ENCODE data around the gene ISLR. TPM values are rescaled to one million over a fixed set of nuclear protein-coding genes. Genes with fewer than 3 reads are reported as not detected.

The ISLR gene
- total RNA-seq, 1 donor: 106 TPM

DNA sequence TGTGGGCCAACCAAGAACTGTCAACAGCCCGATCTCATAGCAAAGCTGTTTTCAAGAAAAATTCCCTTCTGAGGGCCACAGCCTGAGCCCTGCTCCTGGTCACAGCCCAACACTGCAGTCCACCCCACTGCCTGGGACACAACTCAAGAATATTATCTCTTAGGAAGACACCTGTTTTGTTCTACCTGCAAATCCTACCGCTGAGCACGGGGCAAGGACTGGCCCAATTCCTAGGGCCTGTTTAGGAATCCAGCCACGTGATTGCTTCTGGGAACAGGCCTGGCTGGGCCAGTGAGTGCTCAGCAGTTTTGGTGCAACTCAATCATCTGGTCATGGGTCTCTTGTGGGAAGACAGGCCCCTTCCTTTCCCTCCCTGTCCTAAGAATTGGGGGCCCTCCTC lies 34.9 kb upstream of the ISLR start:
- H3K27me3 ChIP-seq (ENCODE audit: insufficient read depth, low read length): peaks cover 42% of the 10 kb centered on the region
- TF ChIP-seq, protein P1, sequence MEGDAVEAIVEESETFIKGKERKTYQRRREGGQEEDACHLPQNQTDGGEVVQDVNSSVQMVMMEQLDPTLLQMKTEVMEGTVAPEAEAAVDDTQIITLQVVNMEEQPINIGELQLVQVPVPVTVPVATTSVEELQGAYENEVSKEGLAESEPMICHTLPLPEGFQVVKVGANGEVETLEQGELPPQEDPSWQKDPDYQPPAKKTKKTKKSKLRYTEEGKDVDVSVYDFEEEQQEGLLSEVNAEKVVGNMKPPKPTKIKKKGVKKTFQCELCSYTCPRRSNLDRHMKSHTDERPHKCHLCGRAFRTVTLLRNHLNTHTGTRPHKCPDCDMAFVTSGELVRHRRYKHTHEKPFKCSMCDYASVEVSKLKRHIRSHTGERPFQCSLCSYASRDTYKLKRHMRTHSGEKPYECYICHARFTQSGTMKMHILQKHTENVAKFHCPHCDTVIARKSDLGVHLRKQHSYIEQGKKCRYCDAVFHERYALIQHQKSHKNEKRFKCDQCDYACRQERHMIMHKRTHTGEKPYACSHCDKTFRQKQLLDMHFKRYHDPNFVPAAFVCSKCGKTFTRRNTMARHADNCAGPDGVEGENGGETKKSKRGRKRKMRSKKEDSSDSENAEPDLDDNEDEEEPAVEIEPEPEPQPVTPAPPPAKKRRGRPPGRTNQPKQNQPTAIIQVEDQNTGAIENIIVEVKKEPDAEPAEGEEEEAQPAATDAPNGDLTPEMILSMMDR (IDR thresholded peaks at IDR 0.05; ENCODE audit: extremely low read depth, low read depth, low read length): no peak
- DNase-seq (ENCODE audit: insufficient read length, low spot score, missing footprints): no peak

GRCh38 chr15:74141591-74141990 lies 31.9 kb upstream of the ISLR start:
- no peaks in the 10 kb centered on the region for H4K20me1 ChIP-seq (ENCODE audit: insufficient read depth, low read length)
- no peak overlapping the region for H3K4me2 ChIP-seq (ENCODE audit: insufficient read depth, low read length)
- H3K36me3 ChIP-seq (ENCODE audit: insufficient read depth, low read length): no peaks in the 10 kb centered on the region
- no peak overlapping the region for H2AFZ ChIP-seq (ENCODE audit: low read length)
- no peak overlapping the region for H3K4me3 ChIP-seq (ENCODE audit: insufficient read depth, low read length)
- peaks cover 4% of the 10 kb centered on the region for H3K4me1 ChIP-seq (ENCODE audit: insufficient read depth, low read length)
- peaks cover 26% of the 10 kb centered on the region for H3K27me3 ChIP-seq (ENCODE audit: insufficient read depth, low read length)
- H3K79me2 ChIP-seq (ENCODE audit: insufficient read depth, low read length): no peaks in the 10 kb centered on the region
- DNase-seq (ENCODE audit: insufficient read length, low spot score, missing footprints): no peak
- no peak overlapping the region for H3K27ac ChIP-seq (ENCODE audit: low read depth, low read length)
- no peaks in the 10 kb centered on the region for H3K9me3 ChIP-seq (ENCODE audit: low read depth, low read length)
- TF ChIP-seq, protein P1 (IDR thresholded peaks at IDR 0.05; ENCODE audit: extremely low read depth, low read depth, low read length): no peak

More for the DNA sequence above, 34.9 kb upstream of the ISLR start:
- Histone ChIP-seq H2AFZ (ENCODE audit: low read length) (no peak overlapping the region), H3K36me3 (ENCODE audit: insufficient read depth, low read length) (no peaks in the 10 kb centered on the region), H3K4me1 (ENCODE audit: insufficient read depth, low read length) (peaks cover 5% of the 10 kb centered on the region), H3K27ac (ENCODE audit: low read depth, low read length) (no peak overlapping the region), H3K79me2 (ENCODE audit: insufficient read depth, low read length) (no peaks in the 10 kb centered on the region), H4K20me1 (ENCODE audit: insufficient read depth, low read length) (no peaks in the 10 kb centered on the region), H3K4me3 (ENCODE audit: insufficient read depth, low read length) (no peak overlapping the region), H3K9me3 (ENCODE audit: low read depth, low read length) (peaks cover 2% of the 10 kb centered on the region), H3K4me2 (ENCODE audit: insufficient read depth, low read length) (no peak overlapping the region)

DNA sequence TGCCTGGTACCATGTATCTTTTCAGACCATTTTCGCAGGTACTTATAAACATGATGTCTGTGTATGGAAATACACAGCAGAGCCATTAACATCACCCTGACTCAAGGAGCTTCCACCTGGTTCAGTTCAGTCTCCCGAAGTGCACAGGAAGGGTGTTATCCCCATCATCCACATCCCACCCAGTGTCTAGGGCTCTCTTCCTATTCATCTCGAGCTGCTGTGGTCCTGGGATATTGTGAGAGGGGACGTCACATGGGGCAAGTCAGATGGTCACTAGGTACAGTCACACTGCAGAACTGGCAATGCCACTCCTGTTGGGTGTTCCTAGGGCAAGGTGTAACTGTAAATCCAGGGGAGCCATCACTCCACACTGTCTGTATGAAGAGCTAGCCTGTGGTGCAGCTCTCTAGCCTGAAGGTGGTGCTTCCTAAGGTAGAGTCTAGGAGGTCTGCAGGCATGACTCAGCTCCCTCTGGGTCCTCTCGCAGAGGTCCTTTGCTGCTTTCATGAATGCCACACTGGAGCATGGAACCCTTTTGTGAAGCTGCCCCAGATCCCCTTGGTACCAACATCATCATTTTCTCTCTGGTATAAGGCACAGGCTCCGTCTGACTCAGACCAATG lies 29.2 kb upstream of the ISLR start:
- no peaks in the 10 kb centered on the region for H3K9me3 ChIP-seq (ENCODE audit: low read depth, low read length)
- TF ChIP-seq, protein P1 (IDR thresholded peaks at IDR 0.05; ENCODE audit: extremely low read depth, low read depth, low read length): no peak
- H3K27ac ChIP-seq (ENCODE audit: low read depth, low read length): no peak overlapping the region
- H3K4me2 ChIP-seq (ENCODE audit: insufficient read depth, low read length): no peak overlapping the region
- H3K27me3 ChIP-seq (ENCODE audit: insufficient read depth, low read length): peaks cover 24% of the 10 kb centered on the region
- no peaks in the 10 kb centered on the region for H3K4me1 ChIP-seq (ENCODE audit: insufficient read depth, low read length)
- no peak for DNase-seq (ENCODE audit: insufficient read length, low spot score, missing footprints)
- no peaks in the 10 kb centered on the region for H4K20me1 ChIP-seq (ENCODE audit: insufficient read depth, low read length)
- no peaks in the 10 kb centered on the region for H3K36me3 ChIP-seq (ENCODE audit: insufficient read depth, low read length)
- H2AFZ ChIP-seq (ENCODE audit: low read length): no peak overlapping the region
- H3K4me3 ChIP-seq (ENCODE audit: insufficient read depth, low read length): no peak overlapping the region
- H3K79me2 ChIP-seq (ENCODE audit: insufficient read depth, low read length): no peaks in the 10 kb centered on the region

- H3K9me3 ChIP-seq (ENCODE audit: low read depth, low read length): no peaks in the 10 kb centered on the region
- H3K4me3 ChIP-seq (ENCODE audit: insufficient read depth, low read length): no peak overlapping the region
- H3K4me1 ChIP-seq (ENCODE audit: insufficient read depth, low read length): no peaks in the 10 kb centered on the region
- no peak overlapping the region for H3K27ac ChIP-seq (ENCODE audit: low read depth, low read length)
- no peaks in the 10 kb centered on the region for H3K79me2 ChIP-seq (ENCODE audit: insufficient read depth, low read length)
- H4K20me1 ChIP-seq (ENCODE audit: insufficient read depth, low read length): no peaks in the 10 kb centered on the region
- H3K36me3 ChIP-seq (ENCODE audit: insufficient read depth, low read length): no peaks in the 10 kb centered on the region
- no peak overlapping the region for H3K4me2 ChIP-seq (ENCODE audit: insufficient read depth, low read length)
- peaks cover 14% of the 10 kb centered on the region for H3K27me3 ChIP-seq (ENCODE audit: insufficient read depth, low read length)
- TF ChIP-seq, protein P1 (IDR thresholded peaks at IDR 0.05; ENCODE audit: extremely low read depth, low read depth, low read length): no peak
- H2AFZ ChIP-seq (ENCODE audit: low read length): no peak overlapping the region
- no peak for DNase-seq (ENCODE audit: insufficient read length, low spot score, missing footprints)
Measured at GRCh38 chr15:74146277-74146800, 27.2 kb upstream of the ISLR start.
